Subcutaneous adipose tissue (tissue), 4 donors: Measurements from ENCODE around the gene ZACN. TPM values are rescaled to one million over a fixed set of nuclear protein-coding genes. Genes with fewer than 3 reads are reported as not detected.

ENCODE experiments used
- total RNA-seq, 4 donors: library from RNA; depleted of rRNA; stranded (reverse); fragments of >200 nt; gene quantifications; one replicate each; pipeline ENCODE4 v1.1.0, GENCODE V29; 2016
- TF ChIP-seq, protein P1 (sequence below): fragments of 450-650 bp; IDR thresholded peaks from one replicate; pipeline ENCODE4 v1.5.1; 2016; ENCODE audit warnings: low read depth, mild to moderate bottlenecking, control low read depth, antibody characterized with exemption, moderate library complexity

The ZACN gene
- total RNA-seq, 4 donors from 2014 or later, result not detected

DNA sequence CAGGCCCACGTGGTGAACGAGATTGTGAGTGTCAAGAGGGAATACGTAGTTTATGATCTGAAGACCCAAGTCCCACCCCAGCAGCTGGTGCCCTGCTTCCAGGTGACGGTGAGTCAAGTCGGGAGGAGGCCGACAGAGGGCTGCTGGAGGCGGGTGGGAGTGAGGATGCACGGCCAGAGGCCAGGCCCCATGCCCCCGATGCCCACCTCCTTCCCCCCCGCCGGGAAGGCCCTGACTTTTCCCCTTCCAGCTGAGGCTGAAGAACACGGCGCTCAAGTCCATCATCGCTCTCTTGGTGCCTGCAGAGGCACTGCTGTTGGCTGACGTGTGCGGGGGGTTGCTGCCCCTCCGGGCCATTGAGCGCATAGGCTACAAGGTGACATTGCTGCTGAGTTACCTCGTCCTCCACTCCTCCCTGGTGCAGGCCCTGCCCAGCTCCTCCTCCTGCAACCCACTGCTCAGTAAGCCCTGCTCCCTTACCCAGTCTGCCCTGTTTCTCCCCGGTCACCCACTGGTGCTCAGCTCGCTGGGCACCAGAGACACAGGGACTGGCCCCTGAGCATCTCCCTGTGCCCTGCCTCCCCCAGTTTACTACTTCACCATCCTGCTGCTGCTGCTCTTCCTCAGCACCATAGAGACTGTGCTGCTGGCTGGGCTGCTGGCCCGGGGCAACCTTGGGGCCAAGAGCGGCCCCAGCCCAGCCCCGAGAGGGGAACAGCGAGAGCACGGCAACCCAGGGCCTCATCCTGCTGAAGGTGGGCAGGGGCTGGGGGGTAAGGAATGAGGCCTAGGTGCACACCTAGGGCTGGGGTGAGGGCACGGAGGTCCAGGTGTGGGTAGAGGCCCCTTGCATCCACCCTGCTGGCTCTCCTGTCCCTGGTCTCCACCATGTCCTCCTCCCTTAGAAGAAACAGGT, 2.6 kb downstream of the ZACN start:
- TF ChIP-seq, protein P1, sequence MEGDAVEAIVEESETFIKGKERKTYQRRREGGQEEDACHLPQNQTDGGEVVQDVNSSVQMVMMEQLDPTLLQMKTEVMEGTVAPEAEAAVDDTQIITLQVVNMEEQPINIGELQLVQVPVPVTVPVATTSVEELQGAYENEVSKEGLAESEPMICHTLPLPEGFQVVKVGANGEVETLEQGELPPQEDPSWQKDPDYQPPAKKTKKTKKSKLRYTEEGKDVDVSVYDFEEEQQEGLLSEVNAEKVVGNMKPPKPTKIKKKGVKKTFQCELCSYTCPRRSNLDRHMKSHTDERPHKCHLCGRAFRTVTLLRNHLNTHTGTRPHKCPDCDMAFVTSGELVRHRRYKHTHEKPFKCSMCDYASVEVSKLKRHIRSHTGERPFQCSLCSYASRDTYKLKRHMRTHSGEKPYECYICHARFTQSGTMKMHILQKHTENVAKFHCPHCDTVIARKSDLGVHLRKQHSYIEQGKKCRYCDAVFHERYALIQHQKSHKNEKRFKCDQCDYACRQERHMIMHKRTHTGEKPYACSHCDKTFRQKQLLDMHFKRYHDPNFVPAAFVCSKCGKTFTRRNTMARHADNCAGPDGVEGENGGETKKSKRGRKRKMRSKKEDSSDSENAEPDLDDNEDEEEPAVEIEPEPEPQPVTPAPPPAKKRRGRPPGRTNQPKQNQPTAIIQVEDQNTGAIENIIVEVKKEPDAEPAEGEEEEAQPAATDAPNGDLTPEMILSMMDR, result no peak

- TF ChIP-seq, protein P1, result no peak
Observed at GRCh38 chr17:76082326-76083251, 3.6 kb downstream of the ZACN start.

DNA sequence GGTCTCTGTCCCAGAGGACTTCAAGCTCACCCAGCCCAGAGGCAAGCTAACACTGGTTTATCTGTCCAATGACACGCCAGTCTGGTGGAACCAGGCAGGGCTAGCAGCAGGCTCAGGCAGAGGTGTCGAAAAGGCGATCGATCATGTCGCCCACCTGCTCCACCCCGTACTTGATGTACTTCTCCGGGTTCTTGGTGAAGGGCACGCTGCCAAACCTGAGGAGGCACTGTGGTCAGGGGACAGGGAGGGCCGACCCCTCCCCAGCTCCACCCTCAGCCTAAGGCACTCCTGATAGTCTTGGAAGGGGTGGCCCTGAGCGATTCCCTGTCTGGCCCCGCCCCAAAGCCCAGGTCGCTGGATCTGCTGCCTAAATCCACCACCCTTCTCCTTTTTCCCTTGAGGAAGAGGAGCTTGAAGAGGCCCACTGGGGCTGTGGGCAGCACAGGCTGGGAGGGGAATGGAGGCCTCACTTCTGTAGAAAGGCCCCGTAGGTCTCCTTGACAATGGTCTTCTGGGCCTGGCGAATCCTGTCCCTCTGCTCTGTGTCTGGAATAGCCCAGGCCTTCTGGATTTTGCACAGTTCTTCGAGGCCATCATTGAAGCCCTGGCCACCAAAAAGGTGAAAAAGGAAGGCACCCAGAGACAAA, 4.7 kb downstream of the ZACN start:
- TF ChIP-seq, protein P1, result no peak

DNA sequence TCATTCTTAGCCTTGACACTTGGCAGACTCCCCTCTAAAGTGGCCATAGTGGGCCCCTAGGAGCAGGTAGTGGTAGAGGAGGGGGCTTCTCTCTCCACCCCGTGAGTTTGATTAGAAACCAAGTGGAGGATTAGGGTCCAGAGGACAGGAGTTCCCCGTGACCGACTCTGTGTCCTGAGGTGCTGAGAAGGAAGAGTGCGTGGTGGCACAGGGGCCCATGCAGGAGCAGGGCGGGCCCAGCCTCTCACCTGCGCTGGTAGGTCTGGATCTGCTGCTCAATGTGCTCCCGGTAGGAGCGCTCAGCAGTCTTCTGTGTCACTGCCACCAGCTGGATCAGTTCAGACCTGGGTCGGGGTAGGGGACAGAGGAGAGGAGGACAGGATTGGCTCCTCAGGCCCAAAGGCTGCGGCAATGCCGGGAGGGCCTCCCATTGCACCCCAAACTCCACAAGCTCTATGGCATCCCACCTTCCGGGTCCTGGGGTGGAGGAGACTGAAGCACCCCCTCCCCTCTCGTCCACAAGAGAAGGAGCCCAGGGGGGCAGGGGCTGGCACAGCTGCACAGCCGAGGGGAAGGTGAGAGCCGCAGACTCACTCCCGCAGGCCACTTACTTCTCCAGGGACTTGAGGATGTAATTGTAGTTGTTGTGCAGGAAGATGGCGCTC, 6.2 kb downstream of the ZACN start:
- TF ChIP-seq, protein P1, result no peak

- TF ChIP-seq, protein P1, result no peak
Observed at GRCh38 chr17:76085731-76086366, 6.9 kb downstream of the ZACN start.

DNA sequence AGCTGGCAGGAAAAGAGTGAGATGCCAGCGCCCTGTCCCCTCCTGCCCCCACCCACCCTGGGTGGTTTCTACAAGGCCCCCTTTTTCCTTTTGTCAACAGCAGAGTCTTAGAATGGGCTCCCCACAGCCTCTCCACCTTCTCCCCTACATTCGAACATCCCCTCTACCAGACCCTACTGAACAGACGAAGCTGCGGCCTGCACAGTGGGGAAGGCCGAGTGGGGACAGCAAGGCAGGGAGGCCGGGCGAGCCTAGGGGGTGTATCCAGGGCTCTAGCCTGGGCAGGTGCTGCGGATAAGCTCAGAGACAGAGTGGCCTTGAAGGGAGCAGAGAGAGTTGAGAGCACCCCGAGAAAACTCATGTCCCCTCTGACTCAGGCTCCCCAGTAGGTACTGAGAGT, 7.4 kb downstream of the ZACN start:
- TF ChIP-seq, protein P1, result no peak
